ENCODE measurements around the gene AGBL5.

Gene AGBL5

GRCh38 chr2:27038631-27039339 lies 12.7 kb upstream of the AGBL5 start:
- Histone ChIP-seq H3K27ac (ENCODE audit: extremely low read depth, low read depth, low read length) (no peak overlapping the region), H3K4me3 (ENCODE audit: low read depth, low read length) (no peak overlapping the region), H3K9me3 (ENCODE audit: control insufficient read depth, insufficient read depth, low read depth, low read length) (no peaks in the 10 kb centered on the region), H3K36me3 (ENCODE audit: control insufficient read depth in 2 of 2, insufficient read depth in 1 of 2, low read length in 2 of 2) (peaks cover 3 to 91% of the 10 kb centered on the region in 2 experiments), H3K4me1 (ENCODE audit: control insufficient read depth, insufficient read depth, low read length) (peaks cover 20% of the 10 kb centered on the region)
- TF ChIP-seq ZNF548 (tag by site-specific recombination; IDR thresholded peaks at IDR 0.05), result no peak
- no peak for TF ChIP-seq ZNF335 (tag by site-specific recombination; conservative IDR thresholded peaks at IDR 0.05)
- TF ChIP-seq ZBTB6 (tag by site-specific recombination; IDR thresholded peaks at IDR 0.05), result no peak
- TF ChIP-seq ZNF394 (tag by site-specific recombination; IDR thresholded peaks at IDR 0.05; ENCODE audit: borderline replicate concordance), result no peak
- no peak for TF ChIP-seq MYNN (tag by site-specific recombination; IDR thresholded peaks at IDR 0.05; ENCODE audit: borderline replicate concordance)
- no peak for TF ChIP-seq ELK4 (IDR thresholded peaks at IDR 0.05; ENCODE audit: borderline replicate concordance, low read depth, low read length)
- TF ChIP-seq ZNF280C (tag by site-specific recombination; IDR thresholded peaks at IDR 0.05), result no peak
- TF ChIP-seq ZNF138 (tag by site-specific recombination; IDR thresholded peaks at IDR 0.05; ENCODE audit: borderline replicate concordance), result no peak
- TF ChIP-seq ZBTB49 (tag by site-specific recombination; IDR thresholded peaks at IDR 0.05; ENCODE audit: low read depth), result no peak
- TF ChIP-seq ZNF555 (tag by site-specific recombination; conservative IDR thresholded peaks at IDR 0.05), result no peak
- no peak for TF ChIP-seq ZNF585B (tag by site-specific recombination; IDR thresholded peaks at IDR 0.05)
- no peak for TF ChIP-seq MZF1 (tag by site-specific recombination; IDR thresholded peaks at IDR 0.05; ENCODE audit: borderline replicate concordance)
- no peak for TF ChIP-seq BCL6B (tag by site-specific recombination; IDR thresholded peaks at IDR 0.05)
- no peak for TF ChIP-seq HOXC10 (CRISPR knock-in tag; IDR thresholded peaks at IDR 0.05)
- TF ChIP-seq ZNF23 (tag by site-specific recombination; IDR thresholded peaks at IDR 0.05; ENCODE audit: borderline replicate concordance), result no peak
- TF ChIP-seq ZNF561 (tag by site-specific recombination; IDR thresholded peaks at IDR 0.05; ENCODE audit: borderline replicate concordance), result no peak
- TF ChIP-seq ZFP69B (tag by site-specific recombination; IDR thresholded peaks at IDR 0.05), result no peak
- no peak for TF ChIP-seq ZBTB21 (tag by site-specific recombination; IDR thresholded peaks at IDR 0.05)
- POLR2A ChIA-PET, result interaction anchor here (1.0 to 1.8 kb wide), 3 partner anchors 12 to 274 kb away, joined by 3 to 8 read pairs (median 6); partner anchors contain the start of gene OST4
- CTCF ChIA-PET, result interaction anchor here (0.9 kb wide), 2 partner anchors 8 to 77 kb away, joined by 3 read pairs; no protein-coding TSS in a partner anchor

Measured in HEK293 (cell line).